Esophagus squamous epithelium (tissue), 5 donors: ENCODE data around the gene NAALAD2. TPM values are rescaled to one million over a fixed set of nuclear protein-coding genes. Genes with fewer than 3 reads are reported as not detected.

Experiments
- DNase-seq: peaks from one replicate; lab custom pipeline; 2025; lab: John Stamatoyannopoulos, UW
- H3K27ac ChIP-seq, 4 donors: fragments of 200-600 bp; sonication (generic); one replicate each; pipeline ENCODE4 v1.5.1; 2016 to 2019; ENCODE audit warnings: mild to moderate bottlenecking in 1 of 4
- H3K27me3 ChIP-seq, 4 donors: fragments of 200-600 bp; sonication (generic); 1 replicate in 3 of 4; 2 replicates in 1 of 4; pipeline versions ENCODE4 v1.5.1 to v1.6.0; 2017 to 2021; ENCODE audit warnings: antibody characterized with exemption in 1 of 4
- H3K36me3 ChIP-seq, 3 donors: fragments of 200-600 bp; sonication (generic); one replicate each; pipeline ENCODE4 v1.5.1; 2016 to 2019
- H3K4me1 ChIP-seq, 3 donors: fragments of 200-600 bp; sonication (generic); one replicate each; pipeline ENCODE4 v1.5.1; 2017 to 2019
- H3K4me3 ChIP-seq, 4 donors: fragments of 200-600 bp; sonication (generic); 1 replicate in 3 of 4; 2 replicates in 1 of 4; pipeline ENCODE4 v1.5.1; 2016 to 2019; ENCODE audit warnings: mild to moderate bottlenecking in 2 of 4, moderate library complexity in 1 of 4
- H3K9me3 ChIP-seq, 3 donors: fragments of 200-600 bp; sonication (generic); one replicate each; pipeline ENCODE4 v1.5.1; 2016 to 2019
- POLR2A ChIP-seq, 4 donors: fragments of 450-650 bp; IDR thresholded peaks; one replicate each; pipeline ENCODE4 v1.6.1; 2017; ENCODE audit warnings: antibody characterized with exemption in 4 of 4, mild to moderate bottlenecking in 4 of 4, moderate library complexity in 3 of 4
- WGBS, 2 donors: methylation state at CpG; one replicate each; pipeline ENCODE4 v1.1.5; 2018; 5-methylcytosine and 5-hydroxymethylcytosine counted together
- intact Hi-C: fragments of 100-400 bp; cut with DNase I; formaldehyde crosslinking; loops from one replicate; pipeline ENCODE4 v1.15.0; 2022
- total RNA-seq, 4 donors: library from RNA; depleted of rRNA; stranded (reverse); fragments of >200 nt; gene quantifications; one replicate each; pipeline ENCODE4 v1.1.0, GENCODE V29; 2016
- TF ChIP-seq, protein P1 (sequence below), 6 experiments: fragments of 450-650 bp in 4 of 6; fragments of 200-600 bp in 2 of 6; sonication (generic) in 2 of 6; IDR thresholded peaks; one replicate each; pipeline ENCODE4 v1.5.1; 2016 to 2019; ENCODE audit warnings: antibody characterized with exemption in 6 of 6, mild to moderate bottlenecking in 4 of 6, moderate library complexity in 4 of 6
- donor health status: DM: yes; HTN: yes; CAD: no.

NAALAD2 gene
- total RNA-seq, 4 donors from 2014 or later = 0.44 to 1.1 (median 0.76) TPM; not detected in 1

GRCh38 chr11:90220391-90220790 is 85.9 kb downstream of the NAALAD2 start:
- Histone ChIP-seq H3K27ac (peak overlapping the region in 1 of 4 donors; percentile 36), H3K4me1 (peaks cover 9 to 70% (median 36%) of the 10 kb centered on the region in 3 donors), H3K4me3 (peak overlapping the region in 1 of 4 donors; percentile 97), H3K9me3 (no peaks in the 10 kb centered on the region), H3K36me3 (peaks cover 0 to 7% (median 0%) of the 10 kb centered on the region in 3 donors), H3K27me3 (no peaks in the 10 kb centered on the region)
- 12 to 27% methylated on average over 1 of the region's 1 CpG for WGBS, 2 donors
- no peak for DNase-seq
- TF ChIP-seq, protein P1, sequence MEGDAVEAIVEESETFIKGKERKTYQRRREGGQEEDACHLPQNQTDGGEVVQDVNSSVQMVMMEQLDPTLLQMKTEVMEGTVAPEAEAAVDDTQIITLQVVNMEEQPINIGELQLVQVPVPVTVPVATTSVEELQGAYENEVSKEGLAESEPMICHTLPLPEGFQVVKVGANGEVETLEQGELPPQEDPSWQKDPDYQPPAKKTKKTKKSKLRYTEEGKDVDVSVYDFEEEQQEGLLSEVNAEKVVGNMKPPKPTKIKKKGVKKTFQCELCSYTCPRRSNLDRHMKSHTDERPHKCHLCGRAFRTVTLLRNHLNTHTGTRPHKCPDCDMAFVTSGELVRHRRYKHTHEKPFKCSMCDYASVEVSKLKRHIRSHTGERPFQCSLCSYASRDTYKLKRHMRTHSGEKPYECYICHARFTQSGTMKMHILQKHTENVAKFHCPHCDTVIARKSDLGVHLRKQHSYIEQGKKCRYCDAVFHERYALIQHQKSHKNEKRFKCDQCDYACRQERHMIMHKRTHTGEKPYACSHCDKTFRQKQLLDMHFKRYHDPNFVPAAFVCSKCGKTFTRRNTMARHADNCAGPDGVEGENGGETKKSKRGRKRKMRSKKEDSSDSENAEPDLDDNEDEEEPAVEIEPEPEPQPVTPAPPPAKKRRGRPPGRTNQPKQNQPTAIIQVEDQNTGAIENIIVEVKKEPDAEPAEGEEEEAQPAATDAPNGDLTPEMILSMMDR (IDR thresholded peaks at IDR 0.05) = no peak
- no peak for TF ChIP-seq POLR2A (IDR thresholded peaks at IDR 0.05)
- intact Hi-C loops = no loop called here

- WGBS, 2 donors = 2 to 5% methylated on average over 14 to 16 of the region's 16 CpGs
- H3K4me1 ChIP-seq = peaks cover 9 to 69% (median 36%) of the 10 kb centered on the region in 3 donors
- H3K27me3 ChIP-seq = no peaks in the 10 kb centered on the region
- H3K4me3 ChIP-seq = peak overlapping the region; percentile 72 to 97 (median 88)
- H3K36me3 ChIP-seq = peaks cover 0 to 7% (median 0%) of the 10 kb centered on the region in 3 donors
- intact Hi-C loops = no loop called here
- TF ChIP-seq, protein P1 (IDR thresholded peaks at IDR 0.05) = no peak
- TF ChIP-seq POLR2A (IDR thresholded peaks at IDR 0.05) = no peak
- no peaks in the 10 kb centered on the region for H3K9me3 ChIP-seq
- peak overlapping the region; percentile 86 to 96 (median 94) for H3K27ac ChIP-seq
- no peak for DNase-seq
Measured at GRCh38 chr11:90221803-90222458, 87.5 kb downstream of the NAALAD2 start.

DNA sequence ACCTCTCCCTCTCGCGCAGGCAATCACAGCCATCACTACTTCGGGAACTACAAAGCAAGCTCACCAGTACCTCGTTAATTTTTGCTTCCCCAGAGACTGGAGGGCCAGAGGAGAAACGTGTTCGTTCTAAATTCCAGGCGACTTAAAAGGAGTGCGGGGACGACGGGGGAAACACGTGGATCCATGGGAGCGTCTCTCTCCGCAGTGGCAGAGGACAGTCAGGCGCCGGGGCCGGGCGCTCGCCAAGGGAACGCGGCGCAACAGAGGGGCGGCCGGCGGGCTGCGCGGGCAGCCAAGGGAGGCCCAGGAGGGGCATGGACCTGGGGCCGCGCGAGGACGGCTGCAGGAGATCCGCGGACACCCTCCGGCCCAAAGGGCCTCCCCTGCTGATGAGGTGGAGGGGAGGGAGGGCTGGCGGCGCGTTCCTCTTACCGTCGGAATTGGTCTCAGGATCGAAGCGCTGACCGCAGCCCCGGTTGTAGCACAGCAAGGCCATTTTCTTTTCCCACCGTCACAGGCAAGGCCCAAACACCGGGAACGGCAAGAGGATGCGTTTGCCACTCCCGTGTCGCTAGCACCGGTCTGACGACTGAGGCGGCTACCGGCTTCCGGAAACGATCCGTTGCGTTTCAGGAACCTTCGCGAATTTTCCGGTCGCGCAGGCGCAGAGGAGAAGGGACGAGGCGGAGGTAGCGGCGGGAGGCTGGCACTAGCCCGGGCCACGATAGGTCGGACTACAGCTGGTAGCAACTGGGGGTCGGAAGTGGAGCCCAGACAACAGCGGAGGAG is 88.2 kb downstream of the NAALAD2 start, which contains the start of gene CHORDC1:
Gene CHORDC1, minus strand, starts transcription at position 591 of the 789 bp plus-strand sequence. Its CDS starts 95 bp downstream, at position 496.
- Histone ChIP-seq H3K4me1 (peaks cover 9 to 61% (median 36%) of the 10 kb centered on the region in 3 donors), H3K36me3 (peaks cover 0 to 1% (median 0%) of the 10 kb centered on the region in 3 donors), H3K9me3 (no peaks in the 10 kb centered on the region), H3K4me3 (peak within 1 kb of the TSS; percentile 72 to 97 (median 88)), H3K27ac (peak within 1 kb of the TSS; percentile 86 to 96 (median 94)), H3K27me3 (no peaks in the 10 kb centered on the region)
- TF ChIP-seq, protein P1 (IDR thresholded peaks at IDR 0.05) = no peak
- TF ChIP-seq POLR2A (IDR thresholded peaks at IDR 0.05) = peak in 3 of 4 donors; percentile 78 to 96 (median 93)
- DNase-seq = peak; percentile 31
- intact Hi-C loops = no loop called here
- WGBS, 2 donors = 0 to 1% methylated on average over 18 to 23 of the region's 71 CpGs

GRCh38 chr11:90223248-90223585 is 88.8 kb downstream of the NAALAD2 start:
- peaks cover 9 to 56% (median 36%) of the 10 kb centered on the region in 3 donors for H3K4me1 ChIP-seq
- intact Hi-C loops = no loop called here
- H3K27me3 ChIP-seq = no peaks in the 10 kb centered on the region
- TF ChIP-seq, protein P1 (IDR thresholded peaks at IDR 0.05) = no peak
- no peak for TF ChIP-seq POLR2A (IDR thresholded peaks at IDR 0.05)
- no peak for DNase-seq
- H3K36me3 ChIP-seq = no peaks in the 10 kb centered on the region
- H3K27ac ChIP-seq = peak overlapping the region; percentile 86 to 96 (median 94)
- 0% methylated on average over 7 to 10 of the region's 12 CpGs for WGBS, 2 donors
- H3K4me3 ChIP-seq = peak overlapping the region; percentile 72 to 97 (median 88)
- no peaks in the 10 kb centered on the region for H3K9me3 ChIP-seq
